K562 (cell line): ENCODE measurements around the gene PEX19. TPM values are rescaled to one million over a fixed set of nuclear protein-coding genes. Genes with fewer than 3 reads are reported as not detected.

Experiments
- CREM ChIP-seq: IDR thresholded peaks from 2 replicates; pipeline ENCODE4 v1.6.1; 2014; ENCODE audit warnings: antibody characterized with exemption, low read depth
- E2F6 ChIP-seq, 2 experiments: IDR thresholded peaks; 2 replicates each; pipeline ENCODE4 v1.6.1; 2011; ENCODE audit warnings: borderline replicate concordance in 1 of 2, control low read depth in 1 of 2, low read depth in 1 of 2, low read length in 1 of 2, mild to moderate bottlenecking in 1 of 2, mixed read lengths in 1 of 2, moderate library complexity in 1 of 2; ENCODE audit not compliant: insufficient read depth in 1 of 2, insufficient read length in 1 of 2, poor library complexity in 1 of 2, severe bottlenecking in 1 of 2; ENCODE audit errors: extremely low read depth in 1 of 2
- E4F1 ChIP-seq: fragments of 250-450 bp; sonication (Bioruptor Pico); IDR thresholded peaks from 2 replicates; pipeline ENCODE4 v1.5.0; 2021; ENCODE audit warnings: mild to moderate bottlenecking, borderline replicate concordance
- ERF ChIP-seq: fragments of 450-650 bp; formaldehyde crosslinking; IDR thresholded peaks from 2 replicates; pipeline ENCODE4 v1.4.0; 2020; ENCODE audit warnings: mild to moderate bottlenecking, mixed read lengths
- HDAC1 ChIP-seq, 2 experiments: fragments of 450-650 bp; IDR thresholded peaks; 2 replicates each; pipeline ENCODE4 v1.6.1; 2016 to 2017; ENCODE audit warnings: inconsistent platforms in 1 of 2, mild to moderate bottlenecking in 1 of 2, moderate library complexity in 1 of 2
- MED1 ChIP-seq: sonication (generic); formaldehyde crosslinking; IDR thresholded peaks from 2 replicates; pipeline ENCODE4 v1.8.1; 2023; ENCODE audit warnings: missing genetic modification reagents, borderline replicate concordance
- MLLT1 ChIP-seq, 2 experiments: fragments of 450-650 bp; IDR thresholded peaks; 2 replicates each; pipeline ENCODE4 v1.6.1; 2016
- POU5F1 ChIP-seq: fragments of 150-350 bp; IDR thresholded peaks from 2 replicates; pipeline ENCODE4 v1.6.1; 2014; ENCODE audit warnings: borderline replicate concordance, low read length, low read depth, mild to moderate bottlenecking; ENCODE audit not compliant: partially characterized antibody
- STAT6 ChIP-seq: sonication (generic); formaldehyde crosslinking; IDR thresholded peaks from 2 replicates; pipeline ENCODE4 v1.8.1; 2023; ENCODE audit warnings: mild to moderate bottlenecking, missing genetic modification reagents
- TFAP4 ChIP-seq: sonication (generic); formaldehyde crosslinking; IDR thresholded peaks from 2 replicates; pipeline ENCODE4 v1.8.0; 2022; ENCODE audit warnings: missing genetic modification reagents, mild to moderate bottlenecking, moderate library complexity, borderline replicate concordance
- TOE1 ChIP-seq, 2 experiments: fragments of 450-650 bp in 1 of 2; sonication (generic) in 1 of 2; formaldehyde crosslinking in 1 of 2; IDR thresholded peaks; 2 replicates each; pipeline versions ENCODE4 v1.7.1 to v1.8.0; 2016 to 2022; ENCODE audit warnings: borderline replicate concordance in 2 of 2, mild to moderate bottlenecking in 2 of 2, antibody characterized with exemption in 1 of 2, inconsistent platforms in 1 of 2, low read depth in 1 of 2, missing genetic modification reagents in 1 of 2, moderate library complexity in 1 of 2
- ZFP36 ChIP-seq: fragments of 150-350 bp; IDR thresholded peaks from 2 replicates; pipeline ENCODE4 v1.6.1; 2018; ENCODE audit warnings: low read length, low read depth; ENCODE audit not compliant: partially characterized antibody
- ZNF212 ChIP-seq: fragments of 450-650 bp; formaldehyde crosslinking; IDR thresholded peaks from 2 replicates; pipeline ENCODE4 v1.4.0; 2020; ENCODE audit warnings: mild to moderate bottlenecking
- polyA plus RNA-seq, 8 experiments: library from polyadenylated mRNA; depleted of rRNA in 4 of 8; stranded (reverse) in 5 of 8; unstranded in 3 of 8; fragments of >200 nt; fragmentation: Nextera tagmentation in 2 of 8; fragmentation: Illumina TruSeq in 1 of 8; extraction: Ambion mirVana in 2 of 8; extraction: Trizol in 1 of 8; gene quantifications; 2 replicates each; pipeline versions ENCODE4 v1.2.1 to v1.2.3, GENCODE V29; 2011 to 2014; ENCODE audit warnings: inconsistent platforms in 1 of 8, missing spikeins in 1 of 8
- total RNA-seq, 7 experiments: library from RNA; depleted of rRNA in 6 of 7; stranded (reverse); fragments of >200 nt in 6 of 7; fragmentation: Illumina TruSeq in 2 of 7; extraction: Trizol in 2 of 7; gene quantifications; 2 replicates each; pipeline versions ENCODE4 v1.2.1 to v1.2.3, GENCODE V29; 2011 to 2021; ENCODE audit warnings: low replicate concordance in 1 of 7

The PEX19 gene
- total and polyA plus RNA-seq, 9 of the 15 experiments (the other 6 are each of a cell fraction or from before 2014, with no cell fraction given): 32.5 to 103 (median 59.8) TPM

- TF ChIP-seq E2F6 (IDR thresholded peaks at IDR 0.05; ENCODE audit: borderline replicate concordance in 1 of 2, extremely low read depth in 1 of 2, insufficient read depth in 1 of 2, insufficient read length in 1 of 2, low read depth in 1 of 2, low read length in 1 of 2, poor library complexity in 1 of 2, severe bottlenecking in 1 of 2) (no peak), POU5F1 (no peak), MLLT1 (IDR thresholded peaks at IDR 0.05) (peak; percentile 64 to 69; a peak in 2 of 4 replicates), TFAP4 (CRISPR knock-in tag) (peak; percentile 51; the same call in 1 of the 2 replicates), CREM (peak; percentile 85), HDAC1 (IDR thresholded peaks at IDR 0.05) (peak in 1 of 2 experiments; percentile 72; a peak in 2 of 4 replicates), ZFP36 (peak; percentile 52), TOE1 (IDR thresholded peaks at IDR 0.05; ENCODE audit: borderline replicate concordance) (peak; percentile 60), TOE1 (CRISPR knock-in tag; IDR thresholded peaks at IDR 0.05; ENCODE audit: borderline replicate concordance, low read depth) (peak; percentile 33; the same call in 1 of the 2 replicates), MED1 (CRISPR knock-in tag) (0 out of 2 replicates have a peak, but pooled peaks have one; percentile 67), ERF (CRISPR knock-in tag) (peak; percentile 70; the same call in 1 of the 2 replicates), STAT6 (CRISPR knock-in tag) (peak; percentile 66; the same call in 1 of the 2 replicates), ZNF212 (CRISPR knock-in tag) (no peak), E4F1 (CRISPR knock-in tag) (peak; percentile 98)
These were observed 22.8 kb downstream of the PEX19 start, which contains the start of gene DCAF8 (continued) for GRCh38 chr1:160261893-160262794.
